T-helper 2 cell treated with Interferon-gamma antibody and Interleukin-4, amounts not matched to agents 5 μg/mL and 100 μg/mL, for 36 hours (primary cell): Measurements from ENCODE around the gene ITGA11.
A peak's percentile ranks its signal among the peaks of the same experiment; 100 is the strongest.

Source experiments
- DNase-seq: peaks from one replicate; pipeline ENCODE4 v3.0.0; 2021; ENCODE audit warnings: low spot score
- H3K27ac Mint-ChIP-seq: one replicate; pipeline ENCODE4 v1.8.0; 2021; ENCODE audit warnings: mild to moderate bottlenecking, mixed read lengths
- H3K27me3 Mint-ChIP-seq: one replicate; pipeline ENCODE4 v1.8.0; 2021; ENCODE audit warnings: low read depth, mixed read lengths
- H3K36me3 Mint-ChIP-seq: one replicate; pipeline ENCODE4 v1.8.0; 2021; ENCODE audit warnings: low read depth, mixed read lengths
- H3K4me1 Mint-ChIP-seq: one replicate; pipeline ENCODE4 v1.8.0; 2021; ENCODE audit warnings: low read depth, mixed read lengths
- H3K4me3 Mint-ChIP-seq: one replicate; pipeline ENCODE4 v1.8.0; 2022; ENCODE audit warnings: mild to moderate bottlenecking, moderate library complexity, mixed read lengths
- H3K9me3 Mint-ChIP-seq: one replicate; pipeline ENCODE4 v1.8.0; 2021; ENCODE audit warnings: mixed read lengths

Gene ITGA11, protein sequence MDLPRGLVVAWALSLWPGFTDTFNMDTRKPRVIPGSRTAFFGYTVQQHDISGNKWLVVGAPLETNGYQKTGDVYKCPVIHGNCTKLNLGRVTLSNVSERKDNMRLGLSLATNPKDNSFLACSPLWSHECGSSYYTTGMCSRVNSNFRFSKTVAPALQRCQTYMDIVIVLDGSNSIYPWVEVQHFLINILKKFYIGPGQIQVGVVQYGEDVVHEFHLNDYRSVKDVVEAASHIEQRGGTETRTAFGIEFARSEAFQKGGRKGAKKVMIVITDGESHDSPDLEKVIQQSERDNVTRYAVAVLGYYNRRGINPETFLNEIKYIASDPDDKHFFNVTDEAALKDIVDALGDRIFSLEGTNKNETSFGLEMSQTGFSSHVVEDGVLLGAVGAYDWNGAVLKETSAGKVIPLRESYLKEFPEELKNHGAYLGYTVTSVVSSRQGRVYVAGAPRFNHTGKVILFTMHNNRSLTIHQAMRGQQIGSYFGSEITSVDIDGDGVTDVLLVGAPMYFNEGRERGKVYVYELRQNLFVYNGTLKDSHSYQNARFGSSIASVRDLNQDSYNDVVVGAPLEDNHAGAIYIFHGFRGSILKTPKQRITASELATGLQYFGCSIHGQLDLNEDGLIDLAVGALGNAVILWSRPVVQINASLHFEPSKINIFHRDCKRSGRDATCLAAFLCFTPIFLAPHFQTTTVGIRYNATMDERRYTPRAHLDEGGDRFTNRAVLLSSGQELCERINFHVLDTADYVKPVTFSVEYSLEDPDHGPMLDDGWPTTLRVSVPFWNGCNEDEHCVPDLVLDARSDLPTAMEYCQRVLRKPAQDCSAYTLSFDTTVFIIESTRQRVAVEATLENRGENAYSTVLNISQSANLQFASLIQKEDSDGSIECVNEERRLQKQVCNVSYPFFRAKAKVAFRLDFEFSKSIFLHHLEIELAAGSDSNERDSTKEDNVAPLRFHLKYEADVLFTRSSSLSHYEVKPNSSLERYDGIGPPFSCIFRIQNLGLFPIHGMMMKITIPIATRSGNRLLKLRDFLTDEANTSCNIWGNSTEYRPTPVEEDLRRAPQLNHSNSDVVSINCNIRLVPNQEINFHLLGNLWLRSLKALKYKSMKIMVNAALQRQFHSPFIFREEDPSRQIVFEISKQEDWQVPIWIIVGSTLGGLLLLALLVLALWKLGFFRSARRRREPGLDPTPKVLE

GRCh38 chr15:68431792-68432401 lies at the start of gene ITGA11:
TSS of gene ITGA11 (minus strand) at chr15:68432163. CDS start at chr15:68432066, 97 bp downstream.
- H3K36me3 Mint-ChIP-seq = no peaks in the 10 kb centered on the region
- no peaks in the 10 kb centered on the region for H3K4me1 Mint-ChIP-seq
- H3K4me3 Mint-ChIP-seq = peak within 1 kb of the TSS; percentile 21
- H3K27ac Mint-ChIP-seq = no peak within 1 kb of the TSS
- no peaks in the 10 kb centered on the region for H3K9me3 Mint-ChIP-seq
- DNase-seq = no peak
- peaks cover 67% of the 10 kb centered on the region for H3K27me3 Mint-ChIP-seq

DNA sequence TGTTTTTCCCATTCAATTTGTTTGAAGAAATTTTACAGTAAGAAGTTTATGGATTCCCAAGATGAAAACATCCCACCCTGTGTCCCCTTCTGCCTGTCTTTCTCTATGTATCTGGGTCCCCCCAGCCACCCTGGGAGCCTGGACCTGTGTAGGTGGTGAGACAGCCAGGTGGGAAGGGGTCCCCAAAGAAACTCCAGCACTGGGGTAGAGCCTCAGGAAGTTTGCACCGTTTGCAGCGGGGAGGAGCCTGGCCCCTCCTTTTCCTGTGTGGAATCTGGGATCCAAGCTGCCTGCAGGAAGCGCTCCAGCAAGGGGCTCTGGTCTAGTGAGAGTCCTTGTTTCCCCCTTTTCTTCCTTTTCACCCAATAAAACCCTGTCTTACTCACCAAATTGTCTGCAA lies 49.4 kb upstream of the ITGA11 start:
- no peak overlapping the region for H3K4me3 Mint-ChIP-seq
- no peaks in the 10 kb centered on the region for H3K4me1 Mint-ChIP-seq
- no peaks in the 10 kb centered on the region for H3K9me3 Mint-ChIP-seq
- no peak overlapping the region for H3K27ac Mint-ChIP-seq
- H3K36me3 Mint-ChIP-seq = no peaks in the 10 kb centered on the region
- DNase-seq = no peak
- H3K27me3 Mint-ChIP-seq = peaks cover 27% of the 10 kb centered on the region

DNA sequence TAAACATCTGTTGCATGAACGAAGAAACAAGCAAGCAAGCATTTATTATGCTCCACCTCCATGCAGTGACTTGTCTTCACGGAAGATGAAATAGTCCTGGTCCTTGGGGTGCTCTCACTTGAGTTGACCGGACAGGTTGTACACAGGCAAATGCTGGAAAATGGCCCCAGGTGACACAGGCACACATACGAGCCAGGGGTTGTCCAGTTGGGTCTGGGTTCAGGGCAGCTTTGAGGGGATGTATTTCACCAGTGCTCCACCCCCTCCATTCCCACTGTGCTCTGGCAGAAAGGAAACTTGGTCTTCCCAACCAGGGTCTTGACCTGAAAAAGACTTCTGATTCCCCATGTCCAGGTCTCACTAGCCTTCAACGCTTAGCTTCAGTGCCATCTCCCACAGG lies 48.3 kb upstream of the ITGA11 start:
- no peaks in the 10 kb centered on the region for H3K4me1 Mint-ChIP-seq
- H3K4me3 Mint-ChIP-seq = no peak overlapping the region
- no peaks in the 10 kb centered on the region for H3K9me3 Mint-ChIP-seq
- no peaks in the 10 kb centered on the region for H3K36me3 Mint-ChIP-seq
- no peak overlapping the region for H3K27ac Mint-ChIP-seq
- no peak for DNase-seq
- H3K27me3 Mint-ChIP-seq = peaks cover 25% of the 10 kb centered on the region

GRCh38 chr15:68479870-68480269 lies 47.9 kb upstream of the ITGA11 start:
- peaks cover 25% of the 10 kb centered on the region for H3K27me3 Mint-ChIP-seq

DNA sequence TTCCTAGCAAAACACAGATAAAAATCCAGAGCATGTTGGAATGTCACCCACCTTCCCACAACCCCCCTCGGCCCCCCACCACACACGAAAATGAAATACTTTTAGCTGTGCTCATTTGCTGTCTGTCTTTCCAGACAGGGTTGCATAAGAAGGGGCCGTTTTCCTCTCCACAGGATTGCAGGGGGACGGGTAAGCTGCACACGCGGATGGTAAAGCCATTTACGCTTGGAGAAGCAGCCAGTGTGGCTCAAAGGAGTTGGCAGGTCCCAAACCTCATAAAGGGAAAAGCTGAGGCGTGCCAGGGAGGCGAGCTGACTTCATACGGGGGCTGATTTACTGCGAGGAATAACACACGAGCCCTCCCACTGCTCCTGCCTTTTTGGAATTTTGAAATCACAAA lies 47.4 kb upstream of the ITGA11 start:
- Mint-ChIP-seq H3K27me3 (peaks cover 25% of the 10 kb centered on the region), H3K27ac (no peak overlapping the region), H3K4me1 (no peaks in the 10 kb centered on the region), H3K9me3 (no peaks in the 10 kb centered on the region), H3K4me3 (no peak overlapping the region), H3K36me3 (no peaks in the 10 kb centered on the region)
- no peak for DNase-seq

More at GRCh38 chr15:68479870-68480269, 47.9 kb upstream of the ITGA11 start:
- no peak for DNase-seq
- Mint-ChIP-seq H3K9me3 (no peaks in the 10 kb centered on the region), H3K4me3 (no peak overlapping the region), H3K27ac (no peak overlapping the region), H3K4me1 (no peaks in the 10 kb centered on the region), H3K36me3 (no peaks in the 10 kb centered on the region)

GRCh38 chr15:68478853-68479252 lies 46.9 kb upstream of the ITGA11 start:
- no peak overlapping the region for H3K4me3 Mint-ChIP-seq
- H3K36me3 Mint-ChIP-seq = no peaks in the 10 kb centered on the region
- no peak for DNase-seq
- no peaks in the 10 kb centered on the region for H3K9me3 Mint-ChIP-seq
- peaks cover 24% of the 10 kb centered on the region for H3K27me3 Mint-ChIP-seq
- H3K4me1 Mint-ChIP-seq = no peaks in the 10 kb centered on the region
- H3K27ac Mint-ChIP-seq = no peak overlapping the region

GRCh38 chr15:68475449-68475848 lies 43.5 kb upstream of the ITGA11 start:
- Mint-ChIP-seq H3K27ac (no peak overlapping the region), H3K4me3 (no peak overlapping the region), H3K27me3 (peaks cover 17% of the 10 kb centered on the region)

GRCh38 chr15:68471541-68471940 lies 39.6 kb upstream of the ITGA11 start:
- Mint-ChIP-seq H3K4me3 (no peak overlapping the region), H3K36me3 (no peaks in the 10 kb centered on the region), H3K27me3 (peaks cover 20% of the 10 kb centered on the region), H3K4me1 (no peaks in the 10 kb centered on the region), H3K27ac (no peak overlapping the region), H3K9me3 (no peaks in the 10 kb centered on the region)
- DNase-seq = no peak

More at GRCh38 chr15:68475449-68475848, 43.5 kb upstream of the ITGA11 start:
- no peaks in the 10 kb centered on the region for H3K9me3 Mint-ChIP-seq
- H3K4me1 Mint-ChIP-seq = no peaks in the 10 kb centered on the region
- H3K36me3 Mint-ChIP-seq = no peaks in the 10 kb centered on the region
- DNase-seq = no peak

GRCh38 chr15:68470976-68471375 lies 39.0 kb upstream of the ITGA11 start:
- Mint-ChIP-seq H3K9me3 (no peaks in the 10 kb centered on the region), H3K27ac (no peak overlapping the region), H3K36me3 (no peaks in the 10 kb centered on the region), H3K4me3 (no peak overlapping the region), H3K27me3 (peaks cover 20% of the 10 kb centered on the region), H3K4me1 (no peaks in the 10 kb centered on the region)
- DNase-seq = no peak

DNA sequence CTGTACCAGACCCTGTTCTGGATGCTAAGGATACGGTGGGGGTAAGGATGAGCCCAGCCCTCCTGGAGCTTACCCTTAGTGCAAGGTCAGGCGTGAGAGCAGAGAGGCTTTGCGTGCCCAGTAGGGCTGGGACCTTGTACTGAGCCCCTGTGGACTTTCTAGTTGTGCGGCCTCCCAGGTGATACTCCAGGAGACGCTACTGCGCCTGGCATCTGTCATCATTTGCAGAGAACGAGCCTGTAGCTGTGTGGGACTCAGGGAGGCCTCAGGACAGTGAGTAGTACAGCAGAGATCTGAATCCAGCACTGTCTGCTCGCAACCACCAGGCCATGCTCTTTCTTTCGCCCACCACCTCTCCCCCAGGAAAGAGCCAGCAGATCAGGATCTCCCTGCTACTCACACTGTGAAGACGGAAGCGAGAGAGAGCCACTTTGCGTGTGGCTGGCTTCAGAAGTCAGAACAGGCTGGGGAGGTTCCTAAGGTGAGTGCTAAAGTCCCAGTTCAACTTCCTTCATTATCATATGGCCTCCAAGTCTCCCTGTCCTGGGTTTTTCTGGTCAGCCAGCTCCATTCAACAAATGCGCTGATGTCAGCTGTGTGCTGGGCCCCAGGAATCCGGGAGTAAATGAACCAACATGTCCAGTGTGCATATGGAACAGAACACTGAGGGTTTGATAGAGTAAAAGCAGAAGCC lies 38.2 kb upstream of the ITGA11 start:
- DNase-seq = no peak

GRCh38 chr15:68469162-68470048 lies 37.4 kb upstream of the ITGA11 start:
- Mint-ChIP-seq H3K27me3 (peaks cover 13% of the 10 kb centered on the region), H3K9me3 (no peaks in the 10 kb centered on the region), H3K36me3 (no peaks in the 10 kb centered on the region), H3K4me1 (peaks cover 3% of the 10 kb centered on the region), H3K4me3 (no peak overlapping the region), H3K27ac (no peak overlapping the region)
- DNase-seq = no peak

More for the DNA sequence above, 38.2 kb upstream of the ITGA11 start:
- Mint-ChIP-seq H3K36me3 (no peaks in the 10 kb centered on the region), H3K27ac (no peak overlapping the region), H3K4me3 (no peak overlapping the region), H3K27me3 (peaks cover 16% of the 10 kb centered on the region), H3K4me1 (peaks cover 3% of the 10 kb centered on the region), H3K9me3 (no peaks in the 10 kb centered on the region)

DNA sequence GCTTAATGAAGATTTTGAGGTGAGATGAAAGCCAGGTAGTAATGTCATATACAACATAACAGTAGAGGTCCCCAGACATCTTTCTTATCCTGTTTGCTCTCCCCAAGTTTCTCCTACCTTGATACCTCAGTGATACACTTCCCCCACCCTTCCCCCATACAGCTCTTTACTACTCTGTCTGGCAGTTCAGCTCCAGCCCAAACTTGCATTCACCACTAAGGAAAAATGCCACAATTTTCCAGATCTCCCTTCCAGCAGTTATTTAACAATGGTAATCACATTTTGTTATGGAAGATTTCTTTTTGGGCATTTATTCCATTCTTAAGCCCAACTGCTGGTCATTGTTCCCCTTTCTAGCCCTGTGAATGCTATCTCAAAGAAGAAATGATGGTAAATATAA lies 34.9 kb upstream of the ITGA11 start:
- H3K9me3 Mint-ChIP-seq = no peaks in the 10 kb centered on the region
- no peak overlapping the region for H3K27ac Mint-ChIP-seq
- H3K4me3 Mint-ChIP-seq = no peak overlapping the region
- peaks cover 3% of the 10 kb centered on the region for H3K4me1 Mint-ChIP-seq
- H3K36me3 Mint-ChIP-seq = no peaks in the 10 kb centered on the region
- no peak for DNase-seq
- H3K27me3 Mint-ChIP-seq = peaks cover 9% of the 10 kb centered on the region
